ENCODE data around the gene PPP2R2B.

DNA sequence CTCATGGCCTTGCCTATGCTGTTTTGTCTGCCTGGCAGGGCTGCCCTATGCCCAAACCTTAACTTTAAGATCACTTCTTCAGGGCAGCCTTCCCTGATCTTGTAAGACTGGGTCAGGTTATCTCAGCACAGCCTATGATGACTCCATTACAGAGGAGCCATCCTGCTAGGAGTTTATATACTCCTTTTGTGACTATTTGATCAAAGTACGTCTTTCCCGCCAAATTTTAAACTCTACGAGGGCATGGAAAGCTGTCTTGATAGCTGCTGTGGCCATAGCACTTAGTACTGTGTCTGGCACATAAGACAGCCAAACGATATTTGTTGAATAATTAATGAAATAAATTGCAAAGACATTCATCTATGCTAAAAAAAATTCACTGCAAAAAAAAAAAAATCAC, 60.6 kb downstream of the PPP2R2B start:
- TF ChIP-seq SP1 (IDR thresholded peaks at IDR 0.05; ENCODE audit: low read depth) (no peak), ZNF274 (IDR thresholded peaks at IDR 0.05; ENCODE audit: low read depth, low read length) (no peak), EZH2 (IDR thresholded peaks at IDR 0.05) (no peak), RAD21 (IDR thresholded peaks at IDR 0.05; ENCODE audit: low read depth) (no peak), EZH2phosphoT487 (IDR thresholded peaks at IDR 0.05; ENCODE audit: borderline replicate concordance) (no peak)
